ENCODE measurements around the gene HOXA9. TPM values are rescaled to one million over a fixed set of nuclear protein-coding genes. Genes with fewer than 3 reads are reported as not detected.

The HOXA9 gene
- total RNA-seq, 1 donor from 2014 or later, result 14.5 TPM

DNA sequence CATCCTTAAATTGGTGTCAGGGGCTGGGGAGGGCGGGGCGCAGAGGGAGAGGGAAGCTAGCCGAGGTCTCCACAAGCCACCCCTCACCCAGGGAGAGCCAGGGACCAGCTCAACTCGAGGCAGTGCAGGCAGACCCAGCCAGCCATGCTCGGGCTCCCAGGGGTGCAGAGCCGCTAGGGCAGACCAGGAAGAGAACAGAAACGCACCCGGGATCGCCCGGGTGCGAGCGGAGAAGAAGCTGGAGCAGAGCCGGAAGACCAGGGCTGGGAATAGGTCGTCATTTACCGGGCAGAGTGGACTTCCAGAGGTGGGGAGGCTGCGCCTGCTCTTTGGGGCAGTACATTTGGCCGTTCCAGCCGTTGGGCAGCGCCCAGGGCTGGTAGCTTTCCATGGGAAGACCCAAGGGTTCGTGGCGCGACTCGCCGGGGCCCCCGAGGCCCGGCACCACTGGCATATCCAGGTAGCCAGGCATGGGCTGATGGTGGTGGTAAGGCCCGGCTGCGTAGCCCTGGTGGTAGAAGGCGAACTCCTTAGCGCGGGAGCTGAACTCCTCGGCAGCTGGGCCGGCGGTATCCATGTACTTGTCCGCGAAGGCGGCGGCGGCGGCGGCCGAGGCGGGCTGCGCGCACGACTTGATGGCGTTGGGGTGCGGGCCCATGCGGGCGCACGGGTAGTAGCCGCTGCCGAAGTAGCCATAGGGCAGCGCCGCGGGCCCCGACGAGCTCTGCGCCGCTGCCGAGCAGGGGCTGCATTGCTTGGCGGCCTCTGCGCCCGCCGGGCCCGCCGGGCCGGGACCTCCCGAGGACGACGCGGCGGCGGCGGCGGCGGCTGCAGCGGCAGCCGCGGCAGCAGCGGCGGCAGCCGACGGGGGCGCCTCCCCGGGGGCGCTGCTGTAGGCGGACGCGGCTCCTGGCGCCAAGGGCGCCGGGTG lies 33.8 kb upstream of the HOXA9 start:
- peak in 1 of 2 experiments; percentile 51 for DNase-seq (ENCODE audit: low spot score in 2 of 2, unreplicated experiment in 2 of 2)
- no peaks in the 10 kb centered on the region for H3K36me3 Mint-ChIP-seq

DNA sequence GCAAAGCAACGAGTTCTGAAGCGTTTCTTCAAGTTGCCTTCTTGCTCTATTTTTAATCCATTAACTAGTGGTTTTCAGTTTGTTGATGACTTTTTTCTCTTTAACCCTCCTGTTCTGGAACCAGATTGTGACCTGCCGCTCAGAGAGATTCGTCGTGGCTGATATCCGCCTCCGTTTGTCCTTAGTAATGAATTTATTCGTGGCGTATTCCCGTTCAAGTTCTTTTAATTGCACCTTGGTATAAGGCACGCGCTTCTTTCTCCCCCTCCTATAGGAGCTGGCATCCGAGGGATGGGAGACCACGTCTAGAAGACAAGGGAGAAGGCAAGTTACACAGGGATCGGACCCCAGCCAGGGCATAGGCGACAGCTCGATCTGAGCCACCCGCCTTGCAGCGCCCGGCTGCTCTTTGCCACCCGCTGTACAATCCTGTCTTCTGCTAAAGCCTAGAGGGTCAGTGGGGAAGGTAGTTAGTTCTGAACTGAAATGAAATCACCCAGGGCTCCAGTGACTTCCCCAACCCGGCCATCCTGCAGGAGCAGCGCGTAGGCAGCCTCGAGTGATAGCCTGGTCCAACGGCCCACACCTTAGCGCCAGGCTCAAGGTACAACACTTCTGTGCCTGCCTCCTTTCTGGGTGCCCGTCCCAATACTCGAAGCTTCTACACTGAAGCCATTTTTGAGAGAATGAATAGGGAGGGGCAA lies 33.0 kb upstream of the HOXA9 start:
- peak overlapping the region; percentile 11 for H3K27ac Mint-ChIP-seq
- no peaks in the 10 kb centered on the region for H3K36me3 Mint-ChIP-seq
- TF ChIP-seq, protein P1, sequence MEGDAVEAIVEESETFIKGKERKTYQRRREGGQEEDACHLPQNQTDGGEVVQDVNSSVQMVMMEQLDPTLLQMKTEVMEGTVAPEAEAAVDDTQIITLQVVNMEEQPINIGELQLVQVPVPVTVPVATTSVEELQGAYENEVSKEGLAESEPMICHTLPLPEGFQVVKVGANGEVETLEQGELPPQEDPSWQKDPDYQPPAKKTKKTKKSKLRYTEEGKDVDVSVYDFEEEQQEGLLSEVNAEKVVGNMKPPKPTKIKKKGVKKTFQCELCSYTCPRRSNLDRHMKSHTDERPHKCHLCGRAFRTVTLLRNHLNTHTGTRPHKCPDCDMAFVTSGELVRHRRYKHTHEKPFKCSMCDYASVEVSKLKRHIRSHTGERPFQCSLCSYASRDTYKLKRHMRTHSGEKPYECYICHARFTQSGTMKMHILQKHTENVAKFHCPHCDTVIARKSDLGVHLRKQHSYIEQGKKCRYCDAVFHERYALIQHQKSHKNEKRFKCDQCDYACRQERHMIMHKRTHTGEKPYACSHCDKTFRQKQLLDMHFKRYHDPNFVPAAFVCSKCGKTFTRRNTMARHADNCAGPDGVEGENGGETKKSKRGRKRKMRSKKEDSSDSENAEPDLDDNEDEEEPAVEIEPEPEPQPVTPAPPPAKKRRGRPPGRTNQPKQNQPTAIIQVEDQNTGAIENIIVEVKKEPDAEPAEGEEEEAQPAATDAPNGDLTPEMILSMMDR (IDR thresholded peaks at IDR 0.05; ENCODE audit: unreplicated experiment), result no peak
- peak in 1 of 2 experiments; percentile 40 for DNase-seq (ENCODE audit: low spot score in 2 of 2, unreplicated experiment in 2 of 2)
- H3K4me3 Mint-ChIP-seq, result peak overlapping the region; percentile 81
- no peaks in the 10 kb centered on the region for H3K9me3 Mint-ChIP-seq
- H3K4me1 Mint-ChIP-seq, result peaks cover 24% of the 10 kb centered on the region
- H3K27me3 Mint-ChIP-seq (ENCODE audit: low read depth), result peaks cover 90% of the 10 kb centered on the region

More for the DNA sequence above, 33.8 kb upstream of the HOXA9 start:
- H3K4me3 Mint-ChIP-seq, result peak overlapping the region; percentile 81
- H3K27ac Mint-ChIP-seq, result peak overlapping the region; percentile 79
- no peaks in the 10 kb centered on the region for H3K9me3 Mint-ChIP-seq
- H3K4me1 Mint-ChIP-seq, result peaks cover 20% of the 10 kb centered on the region
- TF ChIP-seq, protein P1 (IDR thresholded peaks at IDR 0.05; ENCODE audit: unreplicated experiment), result no peak
- peaks cover 90% of the 10 kb centered on the region for H3K27me3 Mint-ChIP-seq (ENCODE audit: low read depth)

DNA sequence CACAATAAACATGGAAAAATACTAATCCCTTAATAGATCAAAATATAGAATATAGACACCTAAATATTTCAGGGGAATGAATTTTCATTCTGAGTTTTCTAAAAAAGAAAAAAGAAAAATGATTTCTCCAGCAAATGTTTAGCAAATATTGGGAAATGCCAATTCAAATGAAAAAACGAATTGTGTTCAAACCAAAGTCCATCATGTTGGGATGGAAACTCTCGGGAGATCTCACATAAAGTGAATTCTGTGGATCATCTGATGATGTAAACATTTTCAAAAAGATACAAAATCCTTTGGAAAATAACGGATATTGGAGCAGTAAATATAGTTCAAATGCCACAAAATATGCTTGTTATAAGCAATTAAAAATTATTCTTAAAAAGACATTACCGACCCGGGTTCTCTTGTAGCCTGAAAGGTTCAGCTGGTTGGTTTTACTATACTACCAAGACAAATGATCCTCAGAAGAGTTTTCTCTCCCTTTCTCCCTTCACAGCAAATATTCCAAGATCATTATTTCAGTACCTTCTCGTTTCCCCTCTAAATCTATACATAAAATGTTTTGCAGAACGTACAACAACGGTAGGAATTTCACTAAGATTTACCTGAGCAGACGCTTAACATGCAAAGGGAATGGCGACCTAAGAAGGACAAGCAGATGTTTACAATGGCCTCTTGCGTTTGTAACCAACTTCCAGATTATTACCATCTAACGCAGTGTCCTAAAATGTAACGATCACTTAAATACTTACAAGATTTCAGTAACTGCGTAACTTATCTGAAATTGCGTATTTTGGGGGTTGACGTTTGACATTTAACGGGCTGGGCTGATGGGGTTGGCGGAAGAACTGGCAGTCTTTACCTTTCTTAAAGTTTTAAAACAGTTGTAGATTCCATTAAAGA lies 32.1 kb upstream of the HOXA9 start:
- peak overlapping the region; percentile 11 for H3K27ac Mint-ChIP-seq
- H3K9me3 Mint-ChIP-seq, result no peaks in the 10 kb centered on the region
- H3K36me3 Mint-ChIP-seq, result no peaks in the 10 kb centered on the region
- peaks cover 28% of the 10 kb centered on the region for H3K4me1 Mint-ChIP-seq
- TF ChIP-seq, protein P1 (IDR thresholded peaks at IDR 0.05; ENCODE audit: unreplicated experiment), result no peak
- H3K27me3 Mint-ChIP-seq (ENCODE audit: low read depth), result peaks cover 89% of the 10 kb centered on the region
- DNase-seq (ENCODE audit: low spot score in 2 of 2, unreplicated experiment in 2 of 2), result no peak
- peak overlapping the region; percentile 81 for H3K4me3 Mint-ChIP-seq

DNA sequence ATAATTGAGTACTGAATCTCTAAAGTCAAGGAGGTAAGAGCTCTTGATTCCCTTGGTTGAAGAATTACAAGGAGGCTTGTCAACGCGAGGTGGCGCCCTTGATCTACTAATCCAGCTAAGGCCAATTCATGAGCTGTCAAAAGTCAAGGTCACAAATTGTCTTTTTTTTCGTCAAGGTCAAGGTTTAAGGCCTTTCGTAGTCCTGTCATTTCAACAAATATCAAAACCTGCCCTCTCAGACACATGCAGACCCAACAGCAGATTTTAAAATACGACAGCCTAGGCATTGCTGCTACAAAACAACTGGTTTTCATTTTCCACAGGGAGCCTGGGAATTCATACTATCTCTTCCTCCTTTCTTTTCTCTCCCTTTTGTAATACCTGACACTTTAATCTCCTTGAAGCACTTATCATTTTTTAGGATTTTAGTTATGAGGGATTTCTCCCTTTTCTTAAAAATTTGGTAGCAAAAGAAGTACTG lies 31.0 kb upstream of the HOXA9 start:
- no peaks in the 10 kb centered on the region for H3K9me3 Mint-ChIP-seq
- peak overlapping the region; percentile 60 for H3K4me3 Mint-ChIP-seq
- H3K27me3 Mint-ChIP-seq (ENCODE audit: low read depth), result peaks cover 89% of the 10 kb centered on the region
- DNase-seq (ENCODE audit: low spot score in 2 of 2, unreplicated experiment in 2 of 2), result peak in 1 of 2 experiments; percentile 86
- H3K36me3 Mint-ChIP-seq, result no peaks in the 10 kb centered on the region
- TF ChIP-seq, protein P1 (IDR thresholded peaks at IDR 0.05; ENCODE audit: unreplicated experiment), result peak; percentile 71
- H3K4me1 Mint-ChIP-seq, result peaks cover 31% of the 10 kb centered on the region
- H3K27ac Mint-ChIP-seq, result peak overlapping the region; percentile 56
